ENCODE results near the gene PDLIM5. TPM values are rescaled to one million over a fixed set of nuclear protein-coding genes. Genes with fewer than 3 reads are reported as not detected.

Gene PDLIM5
- total and polyA plus RNA-seq, 9 donors, result 24.9 to 160 (median 87.8) TPM

DNA sequence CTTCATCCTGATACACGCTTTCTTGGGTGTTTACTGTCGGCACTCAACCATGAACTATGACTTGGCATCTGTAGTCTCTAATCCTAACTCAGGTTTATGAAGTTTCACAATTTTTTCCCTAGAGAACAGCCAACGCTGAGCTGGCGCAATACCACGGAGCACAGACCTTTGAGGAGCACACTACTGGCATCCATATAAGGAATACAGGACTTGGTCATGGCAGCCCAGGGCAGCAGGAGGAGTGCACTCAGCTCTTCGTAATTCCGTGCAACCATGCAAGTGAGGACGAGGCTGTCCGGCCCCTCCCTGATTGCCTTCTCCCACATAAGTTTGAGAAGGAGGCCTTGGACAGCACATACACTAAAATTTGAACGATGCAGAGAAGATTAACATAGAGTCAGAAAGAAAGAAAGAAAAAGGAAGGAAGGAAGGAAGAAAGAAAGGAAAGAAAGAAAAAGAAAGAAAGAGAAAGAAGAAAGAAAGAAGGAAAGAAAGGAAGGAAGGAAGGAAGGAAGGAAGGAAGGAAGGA, 41.0 kb upstream of the PDLIM5 start:
- Histone ChIP-seq H3K9me3 (no peaks in the 10 kb centered on the region), H3K27ac (no peak overlapping the region), H3K4me1 (ENCODE audit: insufficient read depth) (peaks cover 3% of the 10 kb centered on the region), H3K27me3 (no peaks in the 10 kb centered on the region), H3K36me3 (no peaks in the 10 kb centered on the region), H3K4me3 (no peak overlapping the region)
- TF ChIP-seq, protein P1, sequence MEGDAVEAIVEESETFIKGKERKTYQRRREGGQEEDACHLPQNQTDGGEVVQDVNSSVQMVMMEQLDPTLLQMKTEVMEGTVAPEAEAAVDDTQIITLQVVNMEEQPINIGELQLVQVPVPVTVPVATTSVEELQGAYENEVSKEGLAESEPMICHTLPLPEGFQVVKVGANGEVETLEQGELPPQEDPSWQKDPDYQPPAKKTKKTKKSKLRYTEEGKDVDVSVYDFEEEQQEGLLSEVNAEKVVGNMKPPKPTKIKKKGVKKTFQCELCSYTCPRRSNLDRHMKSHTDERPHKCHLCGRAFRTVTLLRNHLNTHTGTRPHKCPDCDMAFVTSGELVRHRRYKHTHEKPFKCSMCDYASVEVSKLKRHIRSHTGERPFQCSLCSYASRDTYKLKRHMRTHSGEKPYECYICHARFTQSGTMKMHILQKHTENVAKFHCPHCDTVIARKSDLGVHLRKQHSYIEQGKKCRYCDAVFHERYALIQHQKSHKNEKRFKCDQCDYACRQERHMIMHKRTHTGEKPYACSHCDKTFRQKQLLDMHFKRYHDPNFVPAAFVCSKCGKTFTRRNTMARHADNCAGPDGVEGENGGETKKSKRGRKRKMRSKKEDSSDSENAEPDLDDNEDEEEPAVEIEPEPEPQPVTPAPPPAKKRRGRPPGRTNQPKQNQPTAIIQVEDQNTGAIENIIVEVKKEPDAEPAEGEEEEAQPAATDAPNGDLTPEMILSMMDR (IDR thresholded peaks at IDR 0.05), result no peak
- TF ChIP-seq POLR2A (IDR thresholded peaks at IDR 0.05) (no peak), EP300 (IDR thresholded peaks at IDR 0.05) (no peak)
- 60 to 87% (median 72%) methylated on average over 10 of the region's 10 CpGs for WGBS, 3 donors
- peak; percentile 43 to 67 (median 48) for DNase-seq
- intact Hi-C loops (cut with DNase I), result loop anchor here in 2 of 4 donors (5.0 kb wide), 2 partner anchors 42 to 187 kb away; partner anchors contain the start of gene PDLIM5 (in 1 of the 2)

DNA sequence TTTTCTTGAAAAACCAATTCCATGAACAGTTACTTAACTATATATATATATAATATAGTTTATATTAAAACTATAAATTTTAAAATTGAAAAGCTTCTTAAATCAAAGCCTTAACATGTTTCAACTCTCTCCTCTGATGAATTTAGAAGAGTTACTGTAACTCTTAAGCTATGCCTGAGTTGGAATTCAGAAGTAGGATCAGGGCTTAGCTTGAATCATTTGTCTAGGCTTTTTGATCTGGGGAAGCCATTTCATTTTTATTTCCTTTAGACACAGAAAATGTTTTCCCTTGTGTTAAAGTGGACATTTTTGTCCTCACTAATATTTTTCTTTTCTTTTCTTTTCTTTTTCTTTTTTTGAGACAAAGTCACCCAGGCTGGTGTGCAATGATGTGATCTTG, 40.4 kb upstream of the PDLIM5 start:
- Histone ChIP-seq H3K4me3 (no peak overlapping the region), H3K27ac (no peak overlapping the region), H3K27me3 (no peaks in the 10 kb centered on the region), H3K9me3 (no peaks in the 10 kb centered on the region), H3K36me3 (no peaks in the 10 kb centered on the region), H3K4me1 (ENCODE audit: insufficient read depth) (peaks cover 3% of the 10 kb centered on the region)
- intact Hi-C loops (cut with DNase I), result loop anchor here in 2 of 4 donors (5.0 kb wide), 2 partner anchors 41 to 186 kb away; partner anchors contain the start of gene PDLIM5 (in 1 of the 2)
- TF ChIP-seq, protein P1 (IDR thresholded peaks at IDR 0.05), result no peak
- no peak for TF ChIP-seq POLR2A (IDR thresholded peaks at IDR 0.05)
- TF ChIP-seq EP300 (IDR thresholded peaks at IDR 0.05), result no peak
- DNase-seq, result no peak

DNA sequence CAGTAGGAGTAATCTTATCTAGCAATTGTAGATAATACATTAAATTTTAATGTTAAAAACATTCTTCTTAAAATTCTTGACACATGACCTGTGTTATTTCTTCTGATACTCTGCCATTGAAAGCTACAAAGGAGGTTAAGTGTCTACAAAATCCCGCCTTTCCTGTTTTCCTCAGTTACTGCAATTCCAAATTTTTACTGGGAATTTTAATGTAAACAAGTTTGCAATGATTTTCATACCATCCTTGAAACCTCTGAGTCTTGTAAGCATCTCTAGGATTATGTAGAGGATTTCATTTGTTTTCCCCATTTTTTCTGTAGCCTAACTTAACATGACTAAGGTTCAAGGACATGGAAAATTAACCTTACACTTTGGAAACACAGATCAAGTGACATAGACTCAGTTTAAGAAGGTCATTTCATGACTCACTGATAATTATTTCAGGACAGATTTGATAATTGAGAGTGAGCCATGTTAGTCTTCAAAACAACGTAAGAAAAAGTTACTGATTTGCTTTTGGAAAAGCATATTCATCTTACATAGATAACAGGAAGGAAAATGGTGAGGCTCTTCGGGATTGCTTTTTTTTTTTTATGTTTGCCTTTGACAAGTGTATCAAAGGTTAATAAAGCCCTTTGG, 39.6 kb upstream of the PDLIM5 start:
- Histone ChIP-seq H3K27me3 (no peaks in the 10 kb centered on the region), H3K9me3 (no peaks in the 10 kb centered on the region), H3K4me3 (peak overlapping the region; percentile 10), H3K27ac (peak overlapping the region in 1 of 2 donors; percentile 23), H3K4me1 (ENCODE audit: insufficient read depth) (peaks cover 3% of the 10 kb centered on the region), H3K36me3 (no peaks in the 10 kb centered on the region)
- WGBS, 3 donors, result 9 to 20% (median 13%) methylated on average over 3 of the region's 3 CpGs
- intact Hi-C loops (cut with DNase I), result loop anchor here in 2 of 4 donors (5.0 kb wide), 2 partner anchors 40 to 185 kb away; partner anchors contain the start of gene PDLIM5 (in 1 of the 2)
- TF ChIP-seq EP300 (IDR thresholded peaks at IDR 0.05), result no peak
- TF ChIP-seq POLR2A (IDR thresholded peaks at IDR 0.05), result no peak
- TF ChIP-seq, protein P1 (IDR thresholded peaks at IDR 0.05), result no peak
- no peak for DNase-seq

DNA sequence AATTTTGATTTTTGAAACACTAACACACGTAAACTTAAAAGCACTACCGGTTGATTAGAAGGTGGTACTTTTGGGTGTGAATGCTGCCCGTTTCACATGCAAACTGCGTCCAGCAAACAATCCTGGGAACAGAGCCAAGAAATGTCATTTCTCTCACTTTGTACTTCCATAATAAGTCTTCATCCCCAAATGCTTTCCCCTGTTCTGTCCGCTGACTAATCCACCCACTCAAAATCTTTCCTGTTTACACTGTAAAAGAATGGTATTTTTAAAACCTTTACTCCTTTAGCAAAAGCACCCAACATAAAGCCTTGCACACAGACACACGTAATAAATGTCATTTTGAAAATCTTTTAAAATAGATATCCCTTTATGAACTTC, 39.1 kb upstream of the PDLIM5 start:
- Histone ChIP-seq H3K4me3 (peak overlapping the region; percentile 10), H3K4me1 (ENCODE audit: insufficient read depth) (peaks cover 3% of the 10 kb centered on the region), H3K36me3 (no peaks in the 10 kb centered on the region), H3K27ac (peak overlapping the region in 1 of 2 donors; percentile 23), H3K27me3 (no peaks in the 10 kb centered on the region), H3K9me3 (no peaks in the 10 kb centered on the region)
- intact Hi-C loops (cut with DNase I), result loop anchor here in 2 of 4 donors (5.0 kb wide), 2 partner anchors 40 to 185 kb away; partner anchors contain the start of gene PDLIM5 (in 1 of the 2)
- WGBS, 3 donors, result 0 to 2% (median 2%) methylated on average over 6 of the region's 6 CpGs
- TF ChIP-seq, protein P1 (IDR thresholded peaks at IDR 0.05), result no peak
- TF ChIP-seq EP300 (IDR thresholded peaks at IDR 0.05) (no peak), POLR2A (IDR thresholded peaks at IDR 0.05) (no peak)
- peak in 2 of 5 donors; percentile 12 to 16 for DNase-seq
